ENCODE data around the gene KRT23.

DNA sequence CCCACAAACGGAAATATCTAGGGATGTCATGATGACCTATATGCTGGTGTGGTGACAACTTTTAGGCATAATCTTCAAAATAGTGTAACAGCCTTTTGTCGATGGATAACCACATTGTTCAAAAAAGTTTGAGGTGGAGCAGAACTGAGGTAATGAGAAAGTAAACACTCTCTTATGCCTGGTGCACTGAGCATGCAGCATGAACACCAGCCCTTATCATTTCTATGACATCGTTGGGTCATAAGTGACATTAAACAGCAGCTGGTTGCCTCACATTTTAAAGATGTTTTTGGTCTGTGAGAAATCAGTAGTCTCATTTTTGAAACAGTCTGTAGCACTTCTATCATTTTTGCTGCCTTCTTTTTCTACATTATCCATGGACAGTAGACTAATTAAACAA, 1.8 kb downstream of the KRT23 start:
- TF ChIP-seq, protein P1, sequence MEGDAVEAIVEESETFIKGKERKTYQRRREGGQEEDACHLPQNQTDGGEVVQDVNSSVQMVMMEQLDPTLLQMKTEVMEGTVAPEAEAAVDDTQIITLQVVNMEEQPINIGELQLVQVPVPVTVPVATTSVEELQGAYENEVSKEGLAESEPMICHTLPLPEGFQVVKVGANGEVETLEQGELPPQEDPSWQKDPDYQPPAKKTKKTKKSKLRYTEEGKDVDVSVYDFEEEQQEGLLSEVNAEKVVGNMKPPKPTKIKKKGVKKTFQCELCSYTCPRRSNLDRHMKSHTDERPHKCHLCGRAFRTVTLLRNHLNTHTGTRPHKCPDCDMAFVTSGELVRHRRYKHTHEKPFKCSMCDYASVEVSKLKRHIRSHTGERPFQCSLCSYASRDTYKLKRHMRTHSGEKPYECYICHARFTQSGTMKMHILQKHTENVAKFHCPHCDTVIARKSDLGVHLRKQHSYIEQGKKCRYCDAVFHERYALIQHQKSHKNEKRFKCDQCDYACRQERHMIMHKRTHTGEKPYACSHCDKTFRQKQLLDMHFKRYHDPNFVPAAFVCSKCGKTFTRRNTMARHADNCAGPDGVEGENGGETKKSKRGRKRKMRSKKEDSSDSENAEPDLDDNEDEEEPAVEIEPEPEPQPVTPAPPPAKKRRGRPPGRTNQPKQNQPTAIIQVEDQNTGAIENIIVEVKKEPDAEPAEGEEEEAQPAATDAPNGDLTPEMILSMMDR (IDR thresholded peaks at IDR 0.05; ENCODE audit: low read depth, low read length): no peak
- no peak for TF ChIP-seq MYC (IDR thresholded peaks at IDR 0.05; ENCODE audit: low read depth, low read length)
- TF ChIP-seq POLR2A (IDR thresholded peaks at IDR 0.05; ENCODE audit: extremely low read depth, insufficient read length): no peak
- TF ChIP-seq, protein P2, sequence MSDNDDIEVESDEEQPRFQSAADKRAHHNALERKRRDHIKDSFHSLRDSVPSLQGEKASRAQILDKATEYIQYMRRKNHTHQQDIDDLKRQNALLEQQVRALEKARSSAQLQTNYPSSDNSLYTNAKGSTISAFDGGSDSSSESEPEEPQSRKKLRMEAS (IDR thresholded peaks at IDR 0.05; ENCODE audit: low read depth, low read length): no peak
